GM12878 (cell line): ENCODE measurements around the gene PRKAG2.

Experiments used
- ESRRA ChIP-seq: IDR thresholded peaks from 2 replicates; pipeline ENCODE4 v1.6.1; 2012; ENCODE audit warnings: mild to moderate bottlenecking, low read length, improper control_type of control experiment
- EZH2 ChIP-seq: IDR thresholded peaks from 2 replicates; pipeline ENCODE4 v1.6.1; 2012; ENCODE audit warnings: low read depth, mild to moderate bottlenecking, control low read depth, inconsistent platforms, low read length, borderline replicate concordance; ENCODE audit not compliant: control insufficient read depth
- POLR2A ChIP-seq: IDR thresholded peaks from 2 replicates; pipeline ENCODE4 v1.6.1; 2011; ENCODE audit warnings: low read depth, mild to moderate bottlenecking, low read length

DNA sequence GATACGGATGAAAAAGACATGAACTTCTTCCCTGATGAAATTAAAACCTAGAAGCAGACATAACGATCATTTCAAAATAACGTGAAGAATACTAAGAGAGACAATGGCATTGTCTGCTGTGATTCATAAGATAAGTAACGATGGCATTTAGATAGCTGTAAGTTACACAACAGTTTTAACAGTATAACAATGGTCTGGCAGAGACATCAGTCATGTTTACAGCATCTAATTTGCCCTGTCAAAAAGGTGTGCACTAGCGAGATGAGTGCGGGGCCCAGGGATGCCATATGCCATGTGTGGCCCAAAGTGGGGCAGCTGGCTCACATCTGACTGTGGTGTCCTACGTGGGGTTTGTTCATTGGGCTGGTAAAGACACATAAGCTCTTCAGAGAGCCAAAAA, 301.5 kb downstream of the PRKAG2 start:
- TF ChIP-seq EZH2 (no peak), POLR2A (no peak), ESRRA (no peak)
